Measurements from ENCODE around the gene MED17.
A peak's percentile ranks its signal among the peaks of the same experiment; 100 is the strongest.
"Not testable (repeated sequence)": the region's sequence is repeated elsewhere in the genome, so short reads cannot be mapped to it uniquely, and the experiment has no call there.

The MED17 gene

DNA sequence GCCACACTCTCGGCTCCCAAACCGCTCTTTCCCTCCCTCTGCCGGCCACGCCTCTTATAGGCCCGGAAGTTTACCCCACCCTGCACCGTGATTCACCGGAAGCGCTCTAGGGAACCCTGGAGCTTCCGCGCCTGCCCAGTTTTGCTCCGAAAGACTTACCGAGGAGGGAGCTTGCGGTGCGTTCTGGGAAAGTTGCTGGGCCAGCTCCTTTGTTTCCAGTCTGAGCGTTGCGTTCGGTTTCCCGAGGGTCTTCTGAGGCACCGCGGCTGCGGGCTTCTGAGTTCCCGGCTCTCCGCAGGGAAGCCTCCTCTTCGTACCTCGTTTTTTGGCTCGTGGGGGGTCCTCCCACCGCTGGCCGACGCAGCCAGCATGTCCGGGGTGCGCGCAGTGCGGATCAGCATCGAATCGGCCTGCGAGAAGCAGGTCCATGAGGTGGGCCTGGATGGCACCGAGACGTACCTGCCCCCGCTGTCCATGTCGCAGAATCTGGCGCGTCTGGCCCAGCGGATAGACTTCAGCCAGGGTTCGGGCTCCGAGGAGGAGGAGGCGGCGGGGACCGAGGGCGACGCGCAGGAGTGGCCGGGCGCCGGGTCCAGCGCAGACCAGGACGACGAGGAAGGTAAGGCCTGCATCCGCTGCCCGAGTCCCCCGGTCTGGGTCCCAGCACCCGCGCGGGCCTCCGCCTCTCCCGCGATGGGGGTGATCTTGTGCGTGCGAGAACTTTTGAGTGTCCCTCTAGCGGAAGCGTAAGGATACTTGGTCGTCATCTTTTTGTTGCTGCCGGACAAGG lies at the start of gene MED17:
Gene MED17 (plus strand): TSS at position 138 of the 790 bp plus-strand sequence. CDS start 232 bp downstream, at position 370.
- DNase-seq = peak; percentile 95

- no peak for DNase-seq
Observed at GRCh38 chr11:93734427-93735222, 49.5 kb upstream of the MED17 start.

DNA sequence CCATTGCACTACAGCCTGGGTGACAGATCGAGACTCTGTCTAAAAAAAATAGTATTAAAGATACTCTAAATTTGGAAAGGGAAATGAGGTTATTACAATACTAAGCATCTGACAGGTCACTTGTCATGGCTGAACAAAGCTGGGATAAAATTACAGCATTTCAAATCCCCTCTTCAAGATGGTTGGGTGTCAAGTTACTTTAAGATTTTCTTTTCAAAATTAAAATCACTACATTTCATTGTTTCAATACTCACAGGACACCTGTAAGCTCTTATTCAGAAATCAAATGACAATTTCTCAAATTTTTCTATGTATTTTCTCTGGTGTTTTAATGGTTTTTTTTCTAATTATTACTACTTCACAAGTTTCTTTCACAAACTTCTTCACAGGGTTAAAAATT lies 48.5 kb upstream of the MED17 start:
- no peak for DNase-seq

GRCh38 chr11:93736129-93736528 lies 48.0 kb upstream of the MED17 start:
- no peak for DNase-seq

- DNase-seq = peak; percentile 73
Observed at GRCh38 chr11:93737904-93738612, 46.0 kb upstream of the MED17 start.

- DNase-seq = peak; percentile 26
Observed at GRCh38 chr11:93738647-93739081, 45.4 kb upstream of the MED17 start.

GRCh38 chr11:93740031-93740729 lies 43.9 kb upstream of the MED17 start:
- DNase-seq = peak; percentile 67

- DNase-seq = peak; percentile 77
Observed at GRCh38 chr11:93740730-93741093, 43.4 kb upstream of the MED17 start.

- DNase-seq = peak; percentile 98
Observed at GRCh38 chr11:93741094-93741881, 42.8 kb upstream of the MED17 start, which contains the start of the genes C11orf54 and TAF1D. Gene C11orf54 (plus strand): TSS chr11:93741672. CDS start chr11:93747394, 5,722 bp downstream. Gene TAF1D (minus strand): TSS chr11:93741495. CDS start chr11:93739304, 2,191 bp downstream.

- no peak for DNase-seq
Observed at GRCh38 chr11:93741882-93742226, 42.2 kb upstream of the MED17 start.

GRCh38 chr11:93743291-93743690 lies 40.8 kb upstream of the MED17 start:
- no peak for DNase-seq

DNA sequence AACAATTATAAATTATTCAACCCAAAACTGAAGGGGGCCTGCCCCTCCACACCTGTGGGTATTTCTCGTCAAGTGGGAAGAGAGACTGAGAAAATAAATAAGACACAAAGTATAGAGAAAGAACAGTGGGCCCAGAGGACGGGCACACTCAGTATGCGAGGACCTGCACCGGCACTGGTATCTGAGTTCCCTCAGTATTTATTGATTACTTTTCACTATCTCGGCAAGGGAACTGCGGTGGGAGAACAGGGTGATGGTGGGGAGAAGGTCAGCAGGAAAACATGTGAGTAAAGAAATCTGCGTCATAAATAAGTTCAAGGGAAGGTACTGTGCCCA lies 39.4 kb upstream of the MED17 start:
- DNase-seq = no peak

DNA sequence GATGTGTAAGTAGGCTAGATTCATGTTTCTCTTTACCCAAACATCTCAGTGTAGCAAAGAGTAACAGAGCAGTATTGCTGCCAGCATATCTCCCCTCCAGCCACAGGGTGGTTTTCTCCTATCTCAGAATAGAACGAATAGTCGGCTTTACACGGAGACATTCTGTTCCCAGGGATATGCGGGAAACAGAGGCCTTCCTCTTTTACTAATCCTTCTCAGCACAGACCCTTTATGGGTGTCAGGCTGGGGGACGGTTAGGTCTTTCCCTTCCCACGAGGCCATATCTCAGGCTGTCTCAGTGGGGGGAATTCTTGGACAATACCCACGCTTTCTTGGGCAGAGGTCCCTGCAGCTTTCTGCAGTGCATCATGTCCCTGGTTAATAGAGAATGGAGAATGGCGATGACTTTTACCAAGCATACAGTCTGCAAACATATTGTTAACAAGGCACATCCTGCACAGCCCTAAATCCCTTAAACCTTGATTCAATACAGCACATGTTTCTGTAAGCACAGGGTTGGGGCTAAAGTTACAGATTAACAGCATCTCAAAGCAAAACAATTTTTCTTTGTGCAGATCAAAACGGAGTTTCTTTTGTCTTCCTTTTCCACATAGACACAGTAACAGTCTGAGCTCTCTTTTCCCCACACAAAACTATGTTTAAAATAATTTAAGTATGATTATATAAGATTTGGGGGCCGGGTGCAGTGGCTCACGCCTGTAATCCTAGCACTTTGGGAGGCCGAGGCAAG lies 38.9 kb upstream of the MED17 start:
- DNase-seq = not testable (repeated sequence)

DNA sequence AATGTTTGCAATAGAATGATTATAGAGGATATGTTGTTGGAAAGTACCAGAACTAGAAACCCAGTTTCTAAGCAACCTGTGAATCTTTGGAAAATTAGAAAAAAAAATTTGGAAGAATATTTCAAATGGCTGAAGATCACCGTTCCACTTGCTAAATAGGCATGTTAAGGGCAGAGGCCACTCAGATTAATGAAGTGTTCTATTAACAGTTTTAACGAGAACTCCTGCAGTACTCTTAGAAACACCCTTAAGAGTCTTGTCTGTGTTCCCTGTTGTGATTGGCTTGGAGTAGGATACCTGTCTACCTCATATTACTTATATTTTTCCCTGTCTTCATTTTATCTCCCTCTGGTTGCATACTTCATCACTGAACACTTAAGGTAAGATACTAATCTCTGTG lies 38.0 kb upstream of the MED17 start:
- DNase-seq = no peak

DNA sequence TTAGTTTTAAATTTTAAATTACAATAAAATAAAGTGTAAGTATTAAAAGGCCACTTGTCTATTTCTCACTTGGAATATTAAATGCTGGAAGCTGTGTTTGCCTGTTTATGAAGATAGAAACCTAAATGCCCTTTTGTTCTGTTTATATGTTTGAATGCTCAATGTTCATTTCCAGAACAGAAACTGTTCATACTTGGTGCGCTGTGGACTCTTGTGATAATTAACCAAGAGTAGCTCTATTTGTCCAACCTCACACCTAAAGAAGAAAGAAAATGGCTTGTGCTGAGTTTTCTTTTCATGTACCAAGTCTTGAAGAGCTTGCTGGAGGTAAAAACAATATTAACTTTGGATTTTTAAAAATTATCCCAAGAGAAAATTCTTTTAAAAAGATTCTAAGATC lies 37.0 kb upstream of the MED17 start:
- DNase-seq = no peak

DNA sequence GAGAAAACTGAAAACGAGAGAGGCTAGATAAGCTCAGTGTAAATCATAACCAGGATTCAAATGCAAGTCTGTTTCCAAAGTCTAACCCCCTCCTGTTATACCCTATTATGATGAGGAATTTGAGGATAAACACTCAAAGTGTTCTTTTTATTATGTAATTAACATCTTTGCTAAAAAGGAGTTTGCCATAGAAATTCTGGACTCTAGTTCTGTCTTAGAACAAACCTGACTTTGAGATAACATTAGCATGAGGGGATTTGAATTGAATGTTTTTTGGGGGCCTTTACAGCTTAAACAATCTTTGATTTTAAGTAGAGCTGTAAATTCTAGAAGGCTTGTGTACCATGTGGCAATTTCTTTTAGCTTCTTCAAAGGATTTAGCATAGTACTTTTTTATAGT lies 33.1 kb upstream of the MED17 start:
- DNase-seq = no peak

DNA sequence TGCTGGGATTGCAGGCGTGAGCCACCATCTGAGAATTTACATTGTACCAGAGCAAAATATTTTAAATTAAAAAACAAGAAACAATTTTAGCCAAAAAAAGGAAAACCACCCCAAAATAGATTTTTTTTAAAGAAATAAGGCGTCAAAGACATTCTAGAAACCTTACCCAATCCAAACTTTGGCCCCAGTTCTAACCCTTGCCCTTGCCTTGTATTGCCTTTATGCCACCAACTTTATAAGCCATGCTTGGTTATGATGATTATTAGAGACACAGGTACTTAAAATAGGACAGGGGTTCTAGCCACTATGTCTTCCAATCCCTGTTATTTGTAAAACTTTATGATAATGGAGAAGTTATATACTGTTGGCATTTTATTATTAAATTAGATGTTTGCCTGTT lies 30.8 kb upstream of the MED17 start:
- DNase-seq = no peak

DNA sequence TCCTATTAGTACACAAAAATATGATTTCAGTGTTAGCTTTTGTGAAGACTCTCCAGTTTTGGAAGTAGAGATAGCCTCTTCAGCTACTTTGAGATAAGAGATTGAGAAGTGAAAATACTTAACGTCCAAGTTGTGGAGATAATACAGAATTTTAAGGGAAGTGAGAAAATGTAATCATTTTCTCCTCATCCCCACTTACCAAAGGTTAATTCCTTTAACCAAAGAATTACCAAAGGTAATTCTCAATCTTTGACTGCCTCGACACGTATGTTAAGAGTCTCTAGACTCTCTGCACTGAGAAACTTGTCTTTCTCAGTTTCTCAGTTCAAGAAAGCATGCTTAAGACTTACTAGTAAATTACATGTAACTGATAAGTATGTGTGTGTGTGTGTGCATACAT lies 27.3 kb upstream of the MED17 start:
- no peak for DNase-seq

DNA sequence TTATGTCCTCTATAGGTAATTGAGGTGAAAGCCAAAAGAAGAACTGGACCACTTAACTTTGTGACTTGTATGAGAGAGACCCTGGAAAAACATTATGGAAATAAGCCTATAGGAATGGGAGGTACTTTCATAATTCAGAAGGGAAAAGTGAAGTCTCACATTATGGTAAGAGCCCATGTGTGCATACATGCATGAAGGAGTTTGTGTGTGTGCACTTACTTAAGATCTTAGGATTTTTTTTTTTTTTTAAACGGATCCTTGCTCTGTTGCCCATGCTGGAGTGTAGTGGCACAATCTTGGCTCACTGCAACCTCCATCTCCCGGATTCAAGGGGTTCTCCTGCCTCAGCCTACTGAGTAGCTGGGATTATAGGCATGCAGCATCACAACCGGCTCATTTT lies 26.8 kb upstream of the MED17 start:
- DNase-seq = no peak

DNA sequence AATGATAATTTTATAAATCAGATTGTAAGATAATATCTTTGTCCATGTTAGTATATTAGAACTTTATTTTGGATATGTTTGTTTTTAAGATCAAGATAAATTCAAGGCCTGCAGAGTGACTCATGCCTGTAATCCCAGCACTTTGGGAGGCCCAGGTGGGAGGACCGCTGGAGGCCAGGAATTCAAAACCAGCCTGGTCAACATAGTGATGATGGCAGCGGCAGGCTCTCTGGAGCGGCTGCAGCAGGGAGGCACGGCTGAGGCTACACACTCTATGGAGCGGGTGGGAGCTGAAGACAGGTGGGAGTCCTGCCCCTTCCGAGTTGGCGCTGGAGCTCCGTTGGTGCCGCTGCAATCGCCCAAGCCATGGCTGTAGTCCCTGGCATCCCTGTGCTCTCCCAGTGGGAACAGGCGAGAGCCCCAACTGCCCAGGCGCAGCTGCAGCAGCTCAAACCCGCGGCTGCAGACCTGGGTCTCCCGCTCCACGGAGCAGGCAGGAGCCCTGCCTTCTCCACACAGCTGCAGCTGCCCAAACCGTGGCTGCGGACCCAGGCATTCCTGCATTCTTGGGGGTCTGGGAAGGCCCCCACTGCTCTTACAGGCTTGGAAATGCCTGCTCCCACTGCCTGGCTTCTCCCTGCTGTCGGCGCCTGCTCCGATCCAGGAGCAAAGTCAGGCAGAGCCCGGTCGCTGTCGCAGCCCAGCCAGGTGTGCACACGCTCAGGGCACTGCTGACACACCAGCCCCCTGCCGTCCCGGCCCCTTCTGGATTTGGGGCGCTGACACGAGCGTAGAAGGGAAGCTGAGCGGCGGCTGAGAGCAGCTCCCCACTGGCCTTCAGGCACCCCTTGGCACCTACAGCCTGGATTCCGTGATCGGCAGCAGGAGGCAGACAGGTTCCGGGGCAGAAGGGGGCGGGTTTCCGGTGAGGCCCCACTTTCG lies 25.9 kb upstream of the MED17 start:
- DNase-seq = no peak
